ENCODE measurements around the gene KDM4F.
"Not testable (repeated sequence)": the region's sequence is repeated elsewhere in the genome, so short reads cannot be mapped to it uniquely, and the experiment has no call there.

The KDM4F gene

DNA sequence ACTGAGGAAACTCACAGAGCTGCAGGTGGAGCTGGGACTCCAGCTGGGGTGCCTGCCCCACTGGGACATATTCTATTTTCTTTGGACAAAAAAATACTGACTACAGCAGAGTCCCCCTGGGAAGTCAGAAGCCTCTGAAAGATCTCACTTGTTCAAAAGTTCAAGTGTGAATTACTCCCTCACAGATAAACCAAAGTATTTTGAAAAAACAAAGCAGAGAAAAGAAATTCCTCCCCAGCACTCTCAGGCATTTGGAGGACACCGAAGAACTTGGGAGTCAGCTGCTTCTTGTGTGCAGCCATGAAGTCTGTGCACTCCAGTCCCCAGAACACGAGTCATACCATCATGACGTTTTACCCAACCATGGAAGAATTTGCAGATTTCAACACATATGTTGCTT lies at the start of gene KDM4F:
Gene KDM4F (plus strand): TSS at position 301 of the 400 bp plus-strand sequence.
- not testable (repeated sequence) for DNase-seq

DNA sequence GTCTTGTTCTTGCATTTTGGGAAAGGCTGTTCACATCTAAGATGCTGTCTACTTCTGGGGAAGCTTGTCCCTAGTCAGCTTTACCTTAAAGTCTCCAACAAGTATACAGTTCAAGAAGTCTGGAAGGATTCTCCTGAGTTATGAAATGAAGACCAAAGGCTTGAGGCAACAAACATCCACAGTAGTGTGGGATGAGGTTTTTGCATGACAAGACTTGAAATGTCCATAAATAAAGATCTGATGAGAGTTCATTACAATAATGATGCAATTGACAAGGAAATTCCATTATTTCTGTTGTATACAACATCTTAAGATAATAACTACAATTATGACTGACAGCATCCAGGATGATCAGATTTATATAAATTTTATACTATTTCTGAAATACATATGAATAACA lies 45.5 kb upstream of the KDM4F start:
- no peak for DNase-seq

DNA sequence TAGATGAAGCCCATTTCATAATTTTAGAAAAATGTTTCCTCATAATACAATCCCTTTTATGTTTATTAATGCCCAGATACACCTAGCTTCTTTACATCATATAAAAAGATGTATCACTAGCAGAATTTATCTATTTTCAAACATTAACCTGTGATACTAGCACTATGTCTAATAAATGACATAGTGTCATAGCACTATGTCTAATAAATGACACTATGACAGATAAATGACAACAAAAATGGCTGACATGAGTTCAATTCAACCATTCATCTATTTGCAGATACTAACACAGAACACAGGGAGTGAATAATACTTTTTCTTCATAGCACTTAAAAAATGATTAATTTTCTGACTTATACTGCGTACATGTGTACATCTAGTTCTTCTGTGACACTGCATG lies 43.6 kb upstream of the KDM4F start:
- no peak for DNase-seq

DNA sequence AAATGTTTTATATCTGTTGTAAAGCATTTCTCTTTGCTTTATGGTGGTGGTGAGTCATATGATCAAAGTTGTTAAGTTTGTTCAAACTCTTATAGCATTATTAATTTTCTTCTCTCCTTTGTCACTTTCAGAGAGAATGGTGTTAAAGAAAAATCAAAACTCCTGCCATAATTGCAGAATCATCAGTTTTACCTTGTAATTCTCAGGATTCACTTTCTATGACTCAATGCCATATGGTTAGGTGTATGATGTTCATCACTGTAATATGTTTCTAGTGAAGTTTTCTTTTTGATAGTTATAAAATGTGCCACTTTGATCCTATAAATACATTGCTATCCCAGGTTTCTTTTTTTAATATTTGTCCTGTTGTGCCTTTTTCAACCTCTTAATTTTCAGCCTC lies 37.8 kb upstream of the KDM4F start:
- no peak for DNase-seq

DNA sequence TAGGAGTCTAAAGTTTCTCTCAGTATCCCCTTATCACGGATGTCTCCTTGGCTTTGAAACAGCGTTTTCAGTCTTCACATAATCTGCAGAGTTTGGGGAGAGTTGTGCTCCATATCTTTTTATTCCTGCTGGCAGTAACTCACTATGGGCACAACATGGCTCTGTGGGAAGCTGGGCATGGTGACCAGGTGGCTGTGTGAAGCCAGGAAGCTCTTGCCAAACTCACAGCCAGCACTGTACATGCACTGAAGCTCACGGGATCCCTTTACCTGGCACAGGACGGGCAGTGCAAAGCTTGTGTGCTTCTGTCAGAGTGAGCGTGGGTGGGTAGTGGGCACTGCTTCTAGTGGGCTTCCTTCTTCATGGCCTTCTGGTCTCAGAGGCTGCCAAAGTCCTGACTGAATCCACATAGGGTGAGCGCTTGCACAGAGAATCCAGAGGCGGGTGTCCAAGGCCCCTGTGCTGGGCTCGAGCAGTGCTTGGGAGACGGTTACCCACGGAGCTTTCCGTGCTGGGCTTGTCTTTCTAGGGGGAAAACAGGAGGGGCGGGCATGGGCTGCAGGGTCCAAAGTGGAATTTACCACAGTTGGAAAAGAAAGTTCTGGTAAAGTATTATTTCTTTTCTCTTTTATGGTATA lies 34.9 kb upstream of the KDM4F start:
- no peak for DNase-seq

DNA sequence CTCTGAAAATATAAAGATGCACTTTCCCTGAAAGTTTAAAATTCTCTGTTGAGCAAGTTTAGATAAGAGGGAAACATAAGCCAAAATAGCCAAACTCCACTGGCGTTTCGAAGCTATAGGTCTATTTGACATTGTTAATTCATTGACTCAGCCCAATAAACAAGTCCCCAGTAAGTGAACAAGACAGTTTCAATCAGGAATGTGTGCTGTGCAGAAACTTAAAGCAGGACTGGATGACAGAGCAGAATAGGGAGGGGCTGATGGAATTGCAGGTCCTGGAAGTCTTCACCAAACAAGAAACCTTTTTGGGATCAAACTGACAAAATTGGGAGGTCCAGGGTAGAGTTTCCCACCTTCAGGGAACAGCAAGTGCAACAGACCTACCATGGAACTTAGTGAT lies 33.1 kb upstream of the KDM4F start:
- DNase-seq, result no peak

DNA sequence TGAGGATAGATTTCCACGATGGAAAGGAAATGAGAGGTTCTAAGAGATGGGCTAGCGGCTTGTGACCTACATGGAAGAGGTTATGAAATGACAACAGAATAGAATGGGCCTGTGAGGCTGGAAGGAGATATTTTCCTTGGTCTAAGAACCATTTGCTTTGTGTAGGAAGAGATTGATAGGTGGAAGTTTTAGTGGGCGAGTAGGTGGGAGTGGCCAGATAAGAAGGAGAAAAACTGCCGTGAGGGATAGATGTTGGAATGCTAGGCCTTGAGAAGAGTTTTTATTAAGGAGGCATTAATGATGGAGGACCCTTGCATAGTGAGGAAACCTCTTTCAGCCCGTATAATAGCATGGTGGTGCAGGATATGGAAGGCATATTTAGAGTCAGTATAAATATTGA lies 27.8 kb upstream of the KDM4F start:
- not testable (repeated sequence) for DNase-seq

DNA sequence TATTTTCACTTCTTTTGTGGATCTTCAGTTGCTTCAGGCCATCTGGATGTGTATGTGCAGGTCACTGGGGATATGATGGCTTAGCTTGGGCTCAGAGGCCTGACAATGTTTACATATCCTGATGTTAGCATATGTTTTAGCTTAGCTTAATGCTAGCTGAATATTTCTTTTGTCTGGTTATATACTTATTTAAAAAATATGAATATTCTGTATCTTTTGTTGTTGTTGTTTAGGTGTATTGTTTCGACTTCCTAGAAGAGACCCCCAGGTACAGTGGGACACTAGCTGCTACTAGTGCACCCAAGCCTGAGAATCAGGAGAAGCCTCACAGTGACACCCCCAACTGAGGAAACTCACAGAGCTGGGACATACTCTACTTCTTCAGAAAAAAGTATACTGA lies 24.3 kb upstream of the KDM4F start, which contains the start of gene KDM4E:
Gene KDM4E (plus strand): TSS at position 301 of the 400 bp plus-strand sequence. CDS start 300 bp downstream, outside the sequence.
- no peak for DNase-seq

DNA sequence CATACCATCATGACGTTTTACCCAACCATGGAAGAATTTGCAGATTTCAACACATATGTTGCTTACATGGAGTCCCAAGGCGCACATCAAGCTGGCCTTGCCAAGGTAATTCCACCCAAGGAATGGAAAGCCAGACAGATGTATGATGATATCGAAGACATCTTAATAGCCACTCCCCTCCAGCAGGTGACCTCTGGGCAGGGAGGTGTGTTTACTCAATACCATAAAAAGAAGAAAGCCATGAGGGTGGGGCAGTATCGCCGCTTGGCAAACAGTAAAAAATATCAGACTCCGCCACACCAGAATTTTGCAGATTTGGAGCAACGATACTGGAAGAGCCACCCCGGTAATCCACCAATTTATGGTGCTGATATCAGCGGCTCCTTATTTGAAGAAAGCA lies 23.6 kb upstream of the KDM4F start:
- DNase-seq, result not testable (repeated sequence)

DNA sequence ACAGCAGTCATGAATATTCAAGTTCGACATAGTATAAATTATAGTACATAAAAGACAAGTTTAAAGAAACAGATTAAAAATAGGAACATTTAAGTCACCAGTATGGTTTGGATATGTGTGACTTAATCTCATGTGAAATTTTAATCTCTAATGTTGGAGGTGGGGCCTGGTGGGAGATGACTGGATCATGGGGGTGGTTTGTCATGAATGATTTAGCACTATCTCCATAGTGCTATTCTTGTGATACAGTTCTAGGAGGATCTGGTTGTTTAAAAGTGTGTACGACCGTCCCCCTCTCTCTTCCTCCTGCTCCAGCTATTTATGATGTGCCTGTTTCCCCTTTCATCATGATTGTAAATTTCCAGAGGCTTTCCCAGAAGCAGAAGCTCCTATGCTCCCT lies 20.9 kb upstream of the KDM4F start:
- DNase-seq, result no peak

DNA sequence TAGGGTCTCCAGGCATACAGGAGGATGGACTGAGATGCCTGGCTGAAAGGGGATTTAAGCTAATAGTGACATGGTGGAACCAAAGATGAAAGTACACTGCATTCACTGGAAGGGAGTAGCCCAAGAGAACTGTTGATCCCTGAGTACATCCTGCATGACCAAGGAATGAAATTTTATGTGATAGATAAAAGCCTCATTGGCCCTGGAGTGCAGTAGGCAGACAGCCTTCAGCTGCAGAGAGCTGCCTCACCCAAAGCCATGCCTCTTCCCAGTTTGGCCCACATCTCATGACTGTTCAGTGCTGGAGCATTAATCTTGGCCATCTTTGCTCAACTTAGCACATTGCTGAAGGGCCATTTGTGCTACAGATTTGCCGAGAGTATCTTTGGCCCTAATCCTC lies 16.2 kb upstream of the KDM4F start:
- no peak for DNase-seq

DNA sequence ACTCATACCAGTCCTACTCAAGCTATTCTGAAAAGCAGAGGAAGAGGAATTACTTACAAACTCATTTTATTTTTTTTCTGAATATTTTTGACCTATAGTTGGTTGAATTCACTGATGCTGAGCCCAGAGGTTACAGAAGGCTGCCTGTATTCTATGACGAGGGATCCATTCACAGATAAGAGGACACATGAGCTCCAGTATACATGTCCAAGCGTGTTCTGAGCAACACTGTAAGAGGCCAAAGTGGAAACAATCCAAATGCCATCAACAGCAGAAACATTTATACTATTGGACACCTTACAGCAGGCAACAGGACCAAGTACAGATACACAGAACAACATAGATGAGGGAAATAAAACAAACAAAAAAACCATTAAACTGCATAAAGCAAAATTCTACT lies 13.9 kb upstream of the KDM4F start:
- DNase-seq, result no peak

DNA sequence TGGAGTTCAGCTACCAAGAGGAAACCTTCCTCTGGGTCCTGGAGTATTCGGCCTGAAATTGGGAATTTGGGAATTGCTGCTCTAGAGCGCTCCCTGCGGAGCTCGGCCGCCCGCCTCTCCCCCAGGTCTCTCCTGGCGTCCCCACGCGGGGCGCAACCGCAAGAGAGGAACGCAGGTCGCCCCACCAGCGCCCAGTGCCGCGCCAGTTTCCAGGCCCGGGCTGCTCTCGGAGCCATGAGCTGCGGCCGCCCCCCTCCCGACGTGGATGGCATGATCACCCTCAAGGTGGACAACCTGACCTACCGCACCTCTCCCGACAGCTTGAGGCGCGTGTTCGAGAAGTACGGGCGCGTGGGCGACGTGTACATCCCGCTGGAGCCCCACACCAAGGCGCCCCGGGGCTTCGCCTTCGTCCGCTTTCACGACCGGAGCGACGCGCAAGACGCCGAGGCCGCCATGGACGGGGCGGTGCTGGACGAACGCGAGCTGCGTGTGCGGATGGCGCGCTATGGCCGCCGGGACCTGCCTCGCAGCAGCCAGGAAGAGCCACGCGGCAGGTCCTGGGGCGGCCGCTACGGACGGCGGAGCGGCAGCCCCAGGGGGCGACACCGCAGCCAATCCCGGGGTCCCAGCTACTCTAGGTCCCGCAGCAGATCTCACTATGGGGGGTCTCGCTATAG lies 11.7 kb upstream of the KDM4F start:
- not testable (repeated sequence) for DNase-seq

DNA sequence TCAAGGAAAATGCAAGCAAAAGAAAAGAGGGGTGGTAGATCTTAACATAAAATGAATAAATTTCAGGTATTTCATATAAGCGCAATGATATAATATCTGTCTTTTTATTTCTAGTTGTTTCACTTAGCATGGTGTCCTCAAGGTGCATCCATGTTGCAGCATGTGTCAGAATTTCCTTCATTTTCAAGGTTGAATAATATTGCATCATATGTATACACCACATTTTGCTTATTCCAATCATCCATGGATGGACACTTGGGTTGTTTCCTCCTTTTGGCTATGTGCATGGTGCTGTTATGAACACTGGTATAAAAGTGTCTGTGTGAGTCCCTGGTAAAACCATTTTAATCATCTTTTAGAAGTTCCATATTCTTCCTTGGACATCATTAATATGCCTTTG lies 7.0 kb upstream of the KDM4F start:
- DNase-seq, result no peak

DNA sequence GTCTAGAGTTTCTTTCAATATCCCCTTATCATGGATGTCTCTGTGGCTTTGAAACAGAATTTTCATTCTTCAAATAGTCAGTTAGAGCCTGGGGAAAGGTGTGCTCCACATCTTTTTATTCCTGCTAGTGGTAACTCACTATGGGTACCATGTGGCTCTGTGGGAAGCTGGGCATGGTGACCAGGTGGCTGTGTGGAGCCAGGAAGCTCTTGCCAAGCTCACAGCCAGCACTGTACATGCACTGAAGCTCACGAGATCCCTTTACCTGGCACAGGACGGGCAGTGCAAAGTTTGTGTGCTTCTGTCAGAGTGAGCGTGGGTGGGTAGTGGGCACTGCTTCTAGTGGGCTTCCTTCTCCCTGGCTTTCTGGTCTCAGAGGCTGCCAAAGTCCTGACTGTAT lies 6.3 kb upstream of the KDM4F start:
- DNase-seq, result no peak

DNA sequence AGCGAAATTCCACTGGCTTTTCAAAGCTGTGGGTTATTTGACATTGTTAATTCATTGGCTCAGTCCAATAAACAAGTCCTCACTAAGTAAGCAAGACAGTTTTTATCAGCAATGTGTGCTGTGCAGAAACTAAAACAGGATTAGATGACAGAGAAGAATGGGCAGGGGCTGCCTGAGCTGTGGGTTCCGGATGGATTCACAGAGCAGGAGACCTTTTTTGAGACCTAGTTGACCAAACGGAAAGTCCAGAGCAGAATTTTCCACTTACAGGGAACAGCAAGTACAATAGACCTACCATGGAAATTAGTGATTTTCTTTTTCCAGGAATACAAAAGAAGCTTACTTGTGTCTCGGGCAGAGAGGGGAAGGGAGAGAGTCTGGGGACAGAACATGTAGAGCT lies 5.2 kb upstream of the KDM4F start:
- no peak for DNase-seq

DNA sequence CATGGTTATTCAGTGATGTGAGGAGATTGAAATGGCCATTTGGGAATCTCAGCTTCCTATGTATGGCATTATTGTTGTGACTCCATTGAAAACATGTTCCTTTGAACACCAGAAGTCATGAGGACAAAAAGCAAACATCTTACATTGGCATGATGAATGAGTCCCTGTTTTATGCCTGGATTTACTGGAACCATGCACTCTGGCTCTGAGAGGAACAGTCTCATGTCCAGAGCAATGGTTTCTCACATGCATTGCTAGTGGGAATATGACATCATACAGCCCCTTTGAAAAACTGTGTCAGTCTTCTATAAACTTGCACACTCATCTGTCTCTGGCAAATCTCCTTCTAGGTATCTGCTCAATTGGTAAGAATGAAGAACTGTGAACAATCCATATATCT lies 3.4 kb upstream of the KDM4F start:
- no peak for DNase-seq

DNA sequence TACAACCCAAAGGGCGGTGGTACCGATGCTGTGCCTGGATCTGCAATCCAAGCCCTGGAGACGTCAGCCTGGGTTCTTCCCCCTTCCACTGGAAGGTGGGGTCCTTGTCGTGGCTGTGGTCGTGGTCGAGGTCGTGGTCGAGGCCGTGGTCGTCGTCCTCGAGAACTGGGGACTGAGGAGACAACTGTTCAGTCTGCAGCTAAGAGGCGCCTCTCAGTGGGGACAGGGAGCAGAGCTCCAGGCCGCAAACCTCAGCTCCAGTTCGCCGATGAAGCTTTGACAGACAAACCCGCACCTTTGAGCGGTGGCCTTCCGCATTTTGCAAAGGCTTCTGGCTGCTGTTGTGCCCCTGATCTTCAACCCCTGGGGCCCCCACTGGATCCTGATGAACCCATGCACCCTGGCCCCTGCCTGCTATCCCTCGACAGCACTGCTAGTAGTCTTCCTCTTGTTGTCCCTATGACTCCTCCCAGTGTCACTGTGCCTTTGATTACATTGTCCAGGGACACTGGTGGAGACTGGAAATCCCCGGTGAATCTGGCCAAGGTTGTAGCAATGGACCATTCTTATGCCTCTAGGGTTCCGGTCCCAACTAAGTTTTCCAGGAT lies 1.5 kb downstream of the KDM4F start:
- no peak for DNase-seq

DNA sequence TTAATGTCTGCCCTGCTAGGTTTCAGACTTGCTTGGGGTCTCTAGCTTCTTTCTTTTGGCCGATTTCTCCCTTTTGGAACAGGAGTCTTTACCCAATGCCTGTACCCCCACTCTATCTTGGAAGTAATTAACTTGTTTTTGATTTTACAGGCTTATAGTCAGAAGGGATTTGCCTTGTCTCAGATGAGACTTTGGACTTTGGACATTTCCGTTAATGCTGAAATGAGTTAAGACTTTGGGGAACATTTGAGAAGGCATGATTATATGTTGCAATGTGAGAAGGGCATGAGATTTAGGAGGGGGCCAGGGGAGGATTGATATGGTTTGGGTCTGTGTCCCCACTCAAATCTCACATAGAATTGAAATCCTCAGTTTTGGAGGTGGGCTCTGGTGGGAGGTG lies 5.1 kb downstream of the KDM4F start:
- DNase-seq, result no peak

DNA sequence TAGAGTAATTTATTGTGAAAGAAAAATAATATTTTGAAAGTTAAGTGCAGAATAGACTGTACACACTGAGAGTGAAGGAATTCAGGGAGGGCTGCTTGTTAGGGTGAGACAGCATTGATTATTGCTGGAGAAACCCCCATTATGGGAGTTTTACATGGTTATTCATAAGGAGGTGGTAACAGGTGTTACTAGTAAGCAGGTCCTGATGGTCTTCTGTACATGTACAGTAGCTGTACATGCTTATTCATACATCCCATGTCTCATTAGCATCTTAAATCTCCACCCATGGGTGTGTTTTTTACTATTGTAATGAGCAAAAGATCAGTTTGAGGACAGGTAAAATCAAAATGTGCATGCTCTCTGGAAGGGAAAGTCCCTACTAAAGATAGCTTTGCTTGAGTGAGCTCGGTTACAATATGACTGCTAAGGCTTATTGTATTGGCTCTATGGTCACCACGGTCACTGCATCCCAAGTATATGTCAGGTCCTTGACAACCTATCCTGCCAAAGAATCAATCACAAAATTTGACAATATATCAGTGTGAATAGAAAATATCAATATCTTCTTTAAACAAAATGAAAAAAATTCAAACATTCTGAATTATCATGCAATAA lies 6.2 kb downstream of the KDM4F start:
- no peak for DNase-seq

DNA sequence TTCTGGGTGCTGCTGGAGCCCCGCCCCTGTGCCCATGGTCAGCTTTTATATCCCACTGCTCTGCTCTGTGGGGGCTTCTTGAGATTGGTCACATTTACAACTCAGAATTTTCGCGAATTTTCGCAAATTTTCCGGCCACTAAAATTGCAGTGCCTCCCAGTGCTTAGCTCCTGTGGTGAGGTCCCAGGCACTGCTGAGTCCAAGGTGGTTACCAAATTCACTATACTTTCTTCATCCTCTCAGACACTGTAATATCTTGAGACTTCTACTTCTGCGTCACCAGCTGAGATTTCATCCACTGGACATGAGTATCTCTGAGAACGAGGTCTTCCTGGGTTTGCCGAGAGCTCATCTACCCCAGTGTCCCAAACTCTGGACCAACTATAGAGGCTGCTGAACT lies 8.7 kb downstream of the KDM4F start:
- DNase-seq, result no peak

DNA sequence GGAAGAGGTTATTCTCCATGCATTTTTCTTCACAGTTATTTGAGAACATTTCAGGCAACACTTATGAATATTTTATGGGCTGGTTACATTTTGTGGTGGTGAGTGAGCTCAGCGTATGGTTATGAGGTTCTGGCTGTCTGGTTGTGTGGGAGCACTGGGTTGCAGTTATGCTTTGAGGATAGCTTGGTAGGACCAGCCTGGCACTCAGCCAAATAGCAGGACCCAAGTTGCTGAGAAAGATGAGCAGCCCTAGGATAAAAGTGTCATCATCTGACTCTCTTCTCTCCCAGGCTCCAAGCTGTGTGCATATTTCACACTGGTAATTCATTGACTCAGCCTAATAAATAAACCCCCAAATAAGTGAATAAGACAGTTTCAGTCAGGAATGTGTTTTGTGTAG lies 9.4 kb downstream of the KDM4F start:
- no peak for DNase-seq

DNA sequence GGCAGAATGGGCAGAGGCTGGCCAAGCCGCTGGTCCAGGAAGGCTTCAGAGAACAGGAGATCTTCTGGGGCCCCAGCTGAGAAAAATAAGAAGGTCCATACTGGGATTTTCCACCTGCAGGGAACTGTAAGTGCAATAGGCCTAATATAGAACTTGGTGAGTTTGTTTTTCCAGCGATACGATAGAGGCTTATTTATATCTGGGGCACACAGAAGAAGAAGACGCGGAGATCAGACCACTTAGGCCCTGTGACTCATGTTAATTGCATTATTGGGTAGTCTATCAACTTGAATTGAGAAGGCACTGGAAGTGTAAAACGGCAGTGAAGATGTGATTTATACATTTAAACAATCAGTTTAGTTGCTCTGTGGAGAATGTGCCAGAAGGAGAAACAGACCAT lies 9.8 kb downstream of the KDM4F start:
- no peak for DNase-seq

DNA sequence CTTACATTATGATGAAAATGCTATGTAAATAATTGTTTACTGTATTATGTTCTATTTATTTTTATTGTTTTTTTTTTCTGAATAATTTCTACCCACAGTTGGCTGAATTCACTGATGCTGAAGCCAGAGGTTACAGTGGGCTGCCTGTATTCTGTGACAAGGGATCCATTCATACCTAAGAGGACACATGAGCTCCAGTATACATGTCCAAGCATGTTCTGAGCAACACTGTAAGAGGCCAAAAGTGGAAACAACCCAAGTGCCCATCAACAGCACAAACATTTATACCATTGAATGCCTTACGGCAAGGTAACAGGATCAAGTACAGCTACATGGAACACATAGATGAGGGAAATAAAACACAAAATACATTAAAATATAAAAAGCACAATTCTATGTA lies 16.1 kb downstream of the KDM4F start:
- no peak for DNase-seq
